ENCODE data around the gene ETS2. TPM values are rescaled to one million over a fixed set of nuclear protein-coding genes. Genes with fewer than 3 reads are reported as not detected.
"Not testable (repeated sequence)": the region's sequence is repeated elsewhere in the genome, so short reads cannot be mapped to it uniquely, and the experiment has no call there.

ETS2 gene
- total and polyA plus RNA-seq, 2 donors: 15.0 to 80.0 TPM

DNA sequence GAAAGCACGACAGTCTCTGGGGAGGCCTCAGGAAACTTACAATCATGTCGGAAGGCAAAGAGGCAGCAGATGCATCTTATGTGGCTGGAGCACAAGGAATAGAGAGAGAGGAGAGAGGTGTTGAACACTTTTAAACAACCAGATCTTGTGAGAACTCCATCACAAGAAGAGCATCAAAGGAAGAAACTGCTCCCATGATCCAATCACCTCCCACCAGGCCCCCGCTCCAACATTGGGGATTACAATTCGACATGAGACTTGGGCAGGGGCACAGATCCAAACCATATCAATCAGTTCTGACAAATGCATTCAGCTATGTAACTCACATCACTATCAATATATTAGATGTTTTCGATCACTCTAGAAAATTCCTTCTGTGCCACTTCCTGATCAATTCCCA lies 37.6 kb downstream of the ETS2 start:
- Histone ChIP-seq H3K4me1 (ENCODE audit: control insufficient read depth in 2 of 2, insufficient read depth in 2 of 2, low read length in 2 of 2) (no peaks in the 10 kb centered on the region), H3K9me3 (ENCODE audit: control insufficient read depth in 2 of 2, insufficient read depth in 1 of 2, low read length in 1 of 2) (no peaks in the 10 kb centered on the region)
- WGBS: 97% methylated on average over 5 of the region's 5 CpGs

DNA sequence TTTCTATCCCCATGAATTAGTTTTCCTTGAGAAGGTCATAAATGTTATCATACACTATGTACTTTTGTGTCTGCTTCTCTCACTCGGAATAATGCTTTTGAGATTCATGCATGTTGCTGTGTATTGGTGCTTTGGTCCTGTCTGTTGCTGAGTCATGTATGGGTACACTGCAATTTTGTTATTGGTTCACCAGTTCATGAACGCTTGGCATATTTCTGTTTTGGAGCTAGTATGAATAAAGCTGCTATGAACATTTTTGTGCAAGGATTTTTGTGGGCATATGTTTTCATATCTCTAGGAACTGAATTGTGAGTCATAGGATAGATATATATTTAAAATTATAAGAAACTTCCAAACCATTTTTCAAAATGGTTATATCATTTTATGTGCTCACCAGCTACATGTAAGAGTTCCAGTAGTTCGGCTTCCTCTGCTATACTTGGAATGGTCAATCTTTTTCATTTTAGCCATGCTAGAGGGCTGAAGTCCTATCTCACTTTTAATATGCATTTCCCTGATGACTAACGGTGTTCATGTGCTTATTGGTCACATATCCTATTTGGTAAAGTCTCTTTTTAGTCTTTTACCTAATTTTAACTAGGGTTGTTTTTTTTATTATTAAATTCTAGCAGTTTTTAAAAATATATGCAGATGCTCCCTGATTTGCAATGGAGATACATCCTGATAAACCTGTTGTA lies 38.2 kb downstream of the ETS2 start:
- H3K9me3 ChIP-seq (ENCODE audit: control insufficient read depth in 2 of 2, insufficient read depth in 1 of 2, low read length in 1 of 2): no peaks in the 10 kb centered on the region
- over 99% methylated on average over 4 of the region's 4 CpGs for WGBS
- no peak overlapping the region for H3K27ac ChIP-seq (ENCODE audit: low read depth in 1 of 2, low read length in 1 of 2)
- no peak for DNase-seq (ENCODE audit: low read depth in 6 of 9, low spot score in 9 of 9)
- H3K4me1 ChIP-seq (ENCODE audit: control insufficient read depth in 2 of 2, insufficient read depth in 2 of 2, low read length in 2 of 2): no peaks in the 10 kb centered on the region
- no peaks in the 10 kb centered on the region for H3K27me3 ChIP-seq (ENCODE audit: control insufficient read depth in 2 of 2, insufficient read depth in 1 of 2, low read length in 1 of 2)
- no peak overlapping the region for H3K4me3 ChIP-seq (ENCODE audit: low read length in 2 of 2)
- no peaks in the 10 kb centered on the region for H3K36me3 ChIP-seq (ENCODE audit: control insufficient read depth in 2 of 2, insufficient read depth in 2 of 2, low read length in 1 of 2)

More for the DNA sequence above, 37.6 kb downstream of the ETS2 start:
- no peak overlapping the region for H3K27ac ChIP-seq (ENCODE audit: low read depth in 1 of 2, low read length in 1 of 2)
- H3K4me3 ChIP-seq (ENCODE audit: low read length in 2 of 2): no peak overlapping the region
- no peaks in the 10 kb centered on the region for H3K36me3 ChIP-seq (ENCODE audit: control insufficient read depth in 2 of 2, insufficient read depth in 2 of 2, low read length in 1 of 2)
- no peak for DNase-seq (ENCODE audit: low read depth in 6 of 9, low spot score in 9 of 9)
- H3K27me3 ChIP-seq (ENCODE audit: control insufficient read depth in 2 of 2, insufficient read depth in 1 of 2, low read length in 1 of 2): no peaks in the 10 kb centered on the region

DNA sequence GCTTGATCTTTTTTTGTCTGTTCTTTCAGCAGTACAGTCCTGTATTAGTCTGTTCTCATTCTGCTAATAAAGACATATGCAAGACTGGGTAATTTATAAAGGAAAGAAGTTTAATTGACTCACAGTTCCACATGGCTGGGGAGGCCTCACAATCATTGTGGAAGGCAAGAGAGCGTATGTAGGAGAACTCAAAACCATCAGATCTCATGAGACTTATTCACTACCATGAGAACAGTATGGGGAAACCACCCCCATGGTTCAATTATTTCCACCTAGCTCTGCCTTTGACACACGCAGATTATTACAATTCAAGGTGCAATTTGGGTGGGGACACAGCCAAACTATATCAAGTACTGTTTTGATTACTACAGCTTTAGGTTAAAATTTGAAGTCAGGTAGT lies 39.6 kb downstream of the ETS2 start:
- H3K27me3 ChIP-seq (ENCODE audit: control insufficient read depth in 2 of 2, insufficient read depth in 1 of 2, low read length in 1 of 2); H3K27ac ChIP-seq (ENCODE audit: low read depth in 1 of 2, low read length in 1 of 2); H3K4me1 ChIP-seq (ENCODE audit: control insufficient read depth in 2 of 2, insufficient read depth in 2 of 2, low read length in 2 of 2); H3K4me3 ChIP-seq (ENCODE audit: low read length in 2 of 2); H3K36me3 ChIP-seq (ENCODE audit: control insufficient read depth in 2 of 2, insufficient read depth in 2 of 2, low read length in 1 of 2); DNase-seq (ENCODE audit: low read depth in 6 of 9, low spot score in 9 of 9); H3K9me3 ChIP-seq (ENCODE audit: control insufficient read depth in 2 of 2, insufficient read depth in 1 of 2, low read length in 1 of 2): not testable (repeated sequence)
- WGBS: 98% methylated on average over 2 of the region's 2 CpGs

DNA sequence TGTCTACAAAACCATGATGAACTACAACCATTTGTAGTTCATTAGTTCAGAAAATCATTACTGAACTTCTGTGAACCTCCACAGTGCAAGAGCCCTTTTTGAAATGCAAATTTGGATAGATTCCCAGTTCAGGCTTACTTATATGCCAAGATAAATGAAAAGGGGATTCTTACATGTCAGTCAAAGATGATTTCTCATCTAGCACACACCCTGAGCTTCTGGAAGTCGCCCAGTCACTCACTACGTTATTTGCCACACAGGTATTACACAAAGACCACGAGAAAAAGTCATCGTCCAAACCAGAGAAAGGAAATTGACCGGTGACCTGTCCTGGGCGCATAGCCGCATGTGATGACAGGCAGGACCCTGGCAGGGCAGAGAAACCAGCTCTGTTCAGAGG lies 41.8 kb downstream of the ETS2 start:
- Histone ChIP-seq H3K4me1 (ENCODE audit: control insufficient read depth in 2 of 2, insufficient read depth in 2 of 2, low read length in 2 of 2) (no peaks in the 10 kb centered on the region), H3K4me3 (ENCODE audit: low read length in 2 of 2) (no peak overlapping the region), H3K9me3 (ENCODE audit: control insufficient read depth in 2 of 2, insufficient read depth in 1 of 2, low read length in 1 of 2) (peaks cover 0 to 5% of the 10 kb centered on the region in 2 donors), H3K27me3 (ENCODE audit: control insufficient read depth in 2 of 2, insufficient read depth in 1 of 2, low read length in 1 of 2) (no peaks in the 10 kb centered on the region), H3K27ac (ENCODE audit: low read depth in 1 of 2, low read length in 1 of 2) (no peak overlapping the region), H3K36me3 (ENCODE audit: control insufficient read depth in 2 of 2, insufficient read depth in 2 of 2, low read length in 1 of 2) (no peaks in the 10 kb centered on the region)
- no peak for DNase-seq (ENCODE audit: low read depth in 6 of 9, low spot score in 9 of 9)
- 92% methylated on average over 7 of the region's 7 CpGs for WGBS

DNA sequence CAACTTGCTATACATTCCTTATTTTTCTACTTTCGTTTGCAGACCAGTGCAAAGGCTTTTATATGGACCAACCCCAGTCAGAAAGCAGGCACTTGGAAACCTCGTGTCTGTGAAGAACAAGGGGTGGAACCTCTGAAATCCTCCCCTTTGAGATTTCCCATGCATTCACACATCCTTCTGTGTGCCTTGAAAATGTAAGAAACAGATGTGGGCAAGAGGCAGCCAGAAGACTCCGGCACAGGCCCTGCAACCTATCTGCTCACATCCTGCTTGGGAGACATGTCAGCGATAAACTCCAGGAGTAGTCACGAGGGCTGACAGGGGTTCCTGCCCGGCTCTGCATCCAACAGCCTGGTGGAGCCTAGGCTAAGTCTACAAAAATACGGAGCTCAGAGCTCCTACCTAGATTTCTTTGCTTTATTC lies 42.5 kb downstream of the ETS2 start:
- no peaks in the 10 kb centered on the region for H3K36me3 ChIP-seq (ENCODE audit: control insufficient read depth in 2 of 2, insufficient read depth in 2 of 2, low read length in 1 of 2)
- H3K4me3 ChIP-seq (ENCODE audit: low read length in 2 of 2): no peak overlapping the region
- H3K27ac ChIP-seq (ENCODE audit: low read depth in 1 of 2, low read length in 1 of 2): no peak overlapping the region
- no peak for DNase-seq (ENCODE audit: low read depth in 6 of 9, low spot score in 9 of 9)
- no peaks in the 10 kb centered on the region for H3K4me1 ChIP-seq (ENCODE audit: control insufficient read depth in 2 of 2, insufficient read depth in 2 of 2, low read length in 2 of 2)
- WGBS: 89% methylated on average over 7 of the region's 7 CpGs
- peaks cover 0 to 5% of the 10 kb centered on the region in 2 donors for H3K9me3 ChIP-seq (ENCODE audit: control insufficient read depth in 2 of 2, insufficient read depth in 1 of 2, low read length in 1 of 2)
- H3K27me3 ChIP-seq (ENCODE audit: control insufficient read depth in 2 of 2, insufficient read depth in 1 of 2, low read length in 1 of 2): no peaks in the 10 kb centered on the region

DNA sequence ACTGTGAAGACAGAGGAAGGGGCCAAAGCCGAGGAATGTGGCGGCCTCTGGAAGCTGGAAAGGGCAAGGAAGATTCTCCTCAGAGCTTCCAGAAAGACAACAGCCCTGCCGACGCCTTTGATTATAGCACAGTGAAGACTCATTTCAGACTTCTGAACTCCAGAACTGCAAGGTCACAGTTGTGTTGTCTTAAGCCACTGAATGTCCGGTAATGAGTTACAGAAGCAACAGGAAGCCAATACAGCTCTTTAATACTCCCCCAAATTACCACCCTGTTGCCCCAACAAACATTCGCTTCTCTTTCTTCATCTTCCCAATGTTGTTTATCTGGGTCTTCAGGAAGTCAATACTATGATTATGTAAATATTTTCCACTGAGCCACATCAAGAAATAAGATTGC lies 44.0 kb downstream of the ETS2 start:
- Histone ChIP-seq H3K9me3 (ENCODE audit: control insufficient read depth in 2 of 2, insufficient read depth in 1 of 2, low read length in 1 of 2) (peaks cover 0 to 5% of the 10 kb centered on the region in 2 donors), H3K4me3 (ENCODE audit: low read length in 2 of 2) (no peak overlapping the region), H3K27ac (ENCODE audit: low read depth in 1 of 2, low read length in 1 of 2) (no peak overlapping the region), H3K36me3 (ENCODE audit: control insufficient read depth in 2 of 2, insufficient read depth in 2 of 2, low read length in 1 of 2) (no peaks in the 10 kb centered on the region), H3K27me3 (ENCODE audit: control insufficient read depth in 2 of 2, insufficient read depth in 1 of 2, low read length in 1 of 2) (no peaks in the 10 kb centered on the region), H3K4me1 (ENCODE audit: control insufficient read depth in 2 of 2, insufficient read depth in 2 of 2, low read length in 2 of 2) (no peaks in the 10 kb centered on the region)
- WGBS: 87% methylated on average over 6 of the region's 6 CpGs
- no peak for DNase-seq (ENCODE audit: low read depth in 6 of 9, low spot score in 9 of 9)

DNA sequence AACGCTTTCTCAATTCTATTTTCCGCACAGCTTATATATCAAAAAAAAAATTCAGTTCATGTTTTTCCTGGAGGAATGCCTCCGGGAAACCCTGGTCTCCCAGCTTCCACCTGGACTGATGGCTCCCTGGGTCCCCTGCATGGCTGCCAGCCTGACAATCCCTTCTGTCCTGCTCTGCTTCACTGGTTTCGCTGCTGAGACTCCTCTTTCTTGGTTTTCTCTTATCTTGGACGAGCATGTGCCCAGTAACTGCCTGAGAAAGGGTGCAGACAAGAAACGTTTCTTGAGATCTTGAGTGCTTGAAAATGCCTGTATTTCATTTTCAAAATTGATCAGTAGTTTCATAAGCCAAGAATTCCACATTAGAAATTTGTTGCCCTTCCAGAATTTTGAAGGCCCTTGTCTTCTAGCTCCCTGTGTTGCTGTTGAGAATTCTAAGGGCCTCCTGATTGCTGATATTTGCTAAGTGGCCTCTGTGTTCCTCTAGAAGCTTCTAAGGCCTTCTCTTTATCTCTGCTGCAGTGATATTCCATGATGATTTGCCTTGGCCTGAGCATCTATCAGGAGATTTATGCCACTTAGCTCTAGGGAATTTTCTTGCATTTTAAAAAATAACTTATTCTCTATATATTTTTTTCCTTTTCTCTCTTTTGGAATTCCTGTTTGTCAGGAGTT lies 44.7 kb downstream of the ETS2 start:
- WGBS: 95% methylated on average over 6 of the region's 6 CpGs

DNA sequence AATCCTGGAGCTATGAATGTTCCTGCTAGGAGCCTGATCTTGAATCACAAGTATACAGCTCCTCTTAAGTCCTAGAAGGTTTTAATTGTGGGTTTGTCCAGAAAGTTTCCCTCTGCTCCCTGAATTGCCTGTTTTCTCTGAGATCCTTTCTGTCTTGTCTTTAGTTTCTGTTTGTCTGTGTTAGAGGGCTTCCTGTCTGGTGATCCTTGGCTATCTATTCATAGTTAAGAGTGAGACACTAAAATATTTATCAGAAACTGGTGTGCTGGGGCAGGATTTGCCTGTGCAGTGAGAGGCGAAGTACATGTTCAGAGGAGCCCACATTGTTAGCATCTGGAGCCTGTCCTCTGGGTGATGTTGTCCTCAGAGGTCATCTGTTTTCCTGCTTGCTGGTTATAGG lies 45.4 kb downstream of the ETS2 start:
- Histone ChIP-seq H3K27me3 (ENCODE audit: control insufficient read depth in 2 of 2, insufficient read depth in 1 of 2, low read length in 1 of 2) (no peaks in the 10 kb centered on the region), H3K4me3 (ENCODE audit: low read length in 2 of 2) (no peak overlapping the region), H3K36me3 (ENCODE audit: control insufficient read depth in 2 of 2, insufficient read depth in 2 of 2, low read length in 1 of 2) (no peaks in the 10 kb centered on the region), H3K4me1 (ENCODE audit: control insufficient read depth in 2 of 2, insufficient read depth in 2 of 2, low read length in 2 of 2) (no peaks in the 10 kb centered on the region), H3K9me3 (ENCODE audit: control insufficient read depth in 2 of 2, insufficient read depth in 1 of 2, low read length in 1 of 2) (peaks cover 0 to 5% of the 10 kb centered on the region in 2 donors), H3K27ac (ENCODE audit: low read depth in 1 of 2, low read length in 1 of 2) (no peak overlapping the region)
- DNase-seq (ENCODE audit: low read depth in 6 of 9, low spot score in 9 of 9): no peak
- 96% methylated on average over 1 of the region's 1 CpG for WGBS

More for the DNA sequence above, 44.7 kb downstream of the ETS2 start:
- Histone ChIP-seq H3K4me3 (ENCODE audit: low read length in 2 of 2) (no peak overlapping the region), H3K27me3 (ENCODE audit: control insufficient read depth in 2 of 2, insufficient read depth in 1 of 2, low read length in 1 of 2) (no peaks in the 10 kb centered on the region), H3K36me3 (ENCODE audit: control insufficient read depth in 2 of 2, insufficient read depth in 2 of 2, low read length in 1 of 2) (no peaks in the 10 kb centered on the region), H3K9me3 (ENCODE audit: control insufficient read depth in 2 of 2, insufficient read depth in 1 of 2, low read length in 1 of 2) (peaks cover 0 to 5% of the 10 kb centered on the region in 2 donors), H3K27ac (ENCODE audit: low read depth in 1 of 2, low read length in 1 of 2) (no peak overlapping the region), H3K4me1 (ENCODE audit: control insufficient read depth in 2 of 2, insufficient read depth in 2 of 2, low read length in 2 of 2) (no peaks in the 10 kb centered on the region)
- DNase-seq (ENCODE audit: low read depth in 6 of 9, low spot score in 9 of 9): no peak

DNA sequence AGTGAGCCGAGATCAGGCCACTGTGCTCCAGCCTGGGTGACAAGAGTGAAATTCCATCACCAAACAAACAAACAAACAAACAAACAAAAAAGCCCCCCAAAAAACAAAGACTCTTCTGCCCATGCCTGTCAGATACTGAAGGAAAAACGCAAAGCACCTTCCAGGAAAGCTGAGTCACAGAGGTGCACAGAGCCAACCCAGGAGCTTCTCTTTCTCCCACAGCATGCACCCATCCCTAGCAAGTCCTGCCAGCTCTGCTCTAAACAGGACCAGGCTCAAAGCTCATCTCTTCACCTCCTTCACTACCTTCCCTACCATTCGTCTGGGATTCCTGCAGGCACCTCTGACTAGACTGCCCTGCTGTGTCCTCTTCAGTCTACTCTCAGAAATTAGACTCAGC lies 46.5 kb downstream of the ETS2 start:
- peaks cover 0 to 3% of the 10 kb centered on the region in 2 donors for H3K4me1 ChIP-seq (ENCODE audit: control insufficient read depth in 2 of 2, insufficient read depth in 2 of 2, low read length in 2 of 2)
- H3K36me3 ChIP-seq (ENCODE audit: control insufficient read depth in 2 of 2, insufficient read depth in 2 of 2, low read length in 1 of 2): no peaks in the 10 kb centered on the region
- H3K27me3 ChIP-seq (ENCODE audit: control insufficient read depth in 2 of 2, insufficient read depth in 1 of 2, low read length in 1 of 2): no peaks in the 10 kb centered on the region
- WGBS: 94% methylated on average over 3 of the region's 3 CpGs
- DNase-seq (ENCODE audit: low read depth in 6 of 9, low spot score in 9 of 9): no peak
- no peak overlapping the region for H3K27ac ChIP-seq (ENCODE audit: low read depth in 1 of 2, low read length in 1 of 2)
- peaks cover 0 to 5% of the 10 kb centered on the region in 2 donors for H3K9me3 ChIP-seq (ENCODE audit: control insufficient read depth in 2 of 2, insufficient read depth in 1 of 2, low read length in 1 of 2)
- no peak overlapping the region for H3K4me3 ChIP-seq (ENCODE audit: low read length in 2 of 2)

Measured in thymus (tissue), 11 donors.